ENCODE data around the gene NAIP.
"Not testable (repeated sequence)": the region's sequence is repeated elsewhere in the genome, so short reads cannot be mapped to it uniquely, and the experiment has no call there.

Gene NAIP

DNA sequence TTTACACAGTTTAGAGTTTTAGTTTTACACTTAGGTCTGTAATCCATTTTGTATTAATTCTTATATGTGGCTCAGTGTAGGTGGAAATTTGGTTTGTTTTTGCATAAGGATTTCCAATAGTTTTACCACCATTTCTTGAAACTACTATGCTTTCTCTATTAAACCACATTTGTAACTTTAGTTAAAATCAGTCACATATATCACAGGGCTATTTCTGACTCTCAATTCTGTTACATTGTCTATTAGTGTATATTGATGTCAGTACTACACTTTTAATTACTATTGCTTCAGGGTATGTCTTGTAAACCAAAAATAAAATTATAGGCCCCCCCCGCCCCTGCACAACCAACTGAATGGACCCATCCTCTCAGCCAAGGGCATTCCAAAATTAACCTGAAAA is 92.6 kb downstream of the NAIP start:
- H3K4me3 ChIP-seq (IDR thresholded peaks at IDR 0.05; ENCODE audit: insufficient read depth, low read depth, low read length); H3K9ac ChIP-seq; H2AFZ ChIP-seq (ENCODE audit: low read depth); H3K36me3 ChIP-seq (ENCODE audit: insufficient read depth); H4K20me1 ChIP-seq (ENCODE audit: insufficient read depth); H3K4me1 ChIP-seq (ENCODE audit: low read depth, poor library complexity, severe bottlenecking); H3K4me2 ChIP-seq; H3K27me3 ChIP-seq (ENCODE audit: insufficient read depth, low read depth); H3K79me2 ChIP-seq (ENCODE audit: insufficient read depth, low read depth); H3K27ac ChIP-seq: not testable (repeated sequence)

DNA sequence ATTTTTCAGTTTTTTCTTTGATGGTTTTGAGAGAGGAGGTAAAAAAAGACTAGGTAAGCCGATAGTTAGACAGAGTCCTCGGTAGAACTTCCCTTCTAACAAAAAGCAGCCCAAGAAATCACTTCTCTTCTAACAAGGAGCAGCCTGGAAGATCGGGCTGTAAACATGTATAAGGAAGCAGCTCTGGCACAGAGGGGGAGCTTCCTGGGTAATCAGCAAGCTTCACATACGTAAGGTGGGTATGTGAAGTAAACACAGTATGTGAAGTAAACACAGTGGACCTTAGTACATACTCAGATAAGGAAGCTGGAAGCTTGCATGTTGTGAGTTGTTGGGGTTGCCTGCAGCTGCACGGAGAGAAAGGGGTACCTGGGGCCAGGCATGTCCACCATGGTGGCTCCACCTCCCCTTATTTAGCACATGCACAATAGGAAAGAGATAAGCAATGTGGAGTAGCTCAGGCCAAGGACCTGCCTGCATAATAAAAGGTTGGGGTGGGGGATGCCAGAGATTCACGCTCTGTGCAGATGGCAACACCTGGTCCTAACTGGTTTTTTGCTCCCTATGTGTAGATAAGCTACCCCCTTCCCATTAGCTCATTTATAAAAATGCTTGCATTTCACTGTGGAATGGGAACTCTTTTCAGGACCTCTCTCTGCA is 93.3 kb downstream of the NAIP start:
- H3K9ac ChIP-seq; H2AFZ ChIP-seq (ENCODE audit: low read depth); H3K27ac ChIP-seq; H3K79me2 ChIP-seq (ENCODE audit: insufficient read depth, low read depth); H3K4me3 ChIP-seq (IDR thresholded peaks at IDR 0.05; ENCODE audit: insufficient read depth, low read depth, low read length); H3K4me2 ChIP-seq; H3K4me1 ChIP-seq (ENCODE audit: low read depth, poor library complexity, severe bottlenecking); H4K20me1 ChIP-seq (ENCODE audit: insufficient read depth); H3K36me3 ChIP-seq (ENCODE audit: insufficient read depth); H3K27me3 ChIP-seq (ENCODE audit: insufficient read depth, low read depth): not testable (repeated sequence)

DNA sequence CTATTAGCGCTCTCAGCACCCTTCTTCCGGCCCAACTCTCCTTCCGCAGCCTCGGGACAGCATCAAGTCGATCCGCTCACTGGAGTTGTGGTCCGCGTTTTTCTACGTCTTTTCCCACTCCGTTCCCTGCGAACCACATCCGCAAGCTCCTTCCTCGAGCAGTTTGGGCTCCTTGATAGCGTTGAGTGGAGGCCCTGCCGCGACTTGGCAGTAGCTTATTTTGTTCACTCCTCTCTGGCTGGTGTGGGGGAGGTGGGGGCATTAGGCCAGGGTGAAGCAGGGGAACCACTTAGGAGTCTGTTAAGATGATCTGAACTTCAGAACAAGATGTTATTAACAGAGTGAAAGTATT is 100.0 kb downstream of the NAIP start:
- not testable (repeated sequence) for H3K4me2 ChIP-seq; H3K4me1 ChIP-seq (ENCODE audit: low read depth, poor library complexity, severe bottlenecking); H3K36me3 ChIP-seq (ENCODE audit: insufficient read depth); H3K27me3 ChIP-seq (ENCODE audit: insufficient read depth, low read depth); H3K79me2 ChIP-seq (ENCODE audit: insufficient read depth, low read depth); H3K9ac ChIP-seq; H4K20me1 ChIP-seq (ENCODE audit: insufficient read depth); H2AFZ ChIP-seq (ENCODE audit: low read depth); H3K27ac ChIP-seq; H3K4me3 ChIP-seq (IDR thresholded peaks at IDR 0.05; ENCODE audit: insufficient read depth, low read depth, low read length)
